GM13977 (cell line): Measurements from ENCODE around the gene CHAD.

Source experiments
- DNase-seq: peaks from one replicate; pipeline ENCODE4 v3.0.0; 2012; ENCODE audit warnings: low spot score
- CTCF ChIP-seq: IDR thresholded peaks from 2 replicates; pipeline ENCODE4 v1.5.1; 2012; ENCODE audit warnings: mild to moderate bottlenecking, control low read depth; ENCODE audit not compliant: insufficient read depth; ENCODE audit errors: extremely low read depth, missing control alignments
- in situ Hi-C: fragments of 300-500 bp; cut with MboI; formaldehyde crosslinking; loops from one replicate; pipeline ENCODE4 v1.12.0; 2022; ENCODE audit warnings: low sequenced_read_pairs, low pct_unique_long_range_greater_than_20kb, mixed read lengths, inconsistent platforms; ENCODE audit not compliant: unreplicated experiment

CHAD gene

GRCh38 chr17:50469208-50469605 is 527 bp upstream of the CHAD start:
- no peak for DNase-seq
- in situ Hi-C loops = loop anchor here (10.0 kb wide), 1 partner anchor 64 kb away; no protein-coding TSS in a partner anchor

GRCh38 chr17:50467855-50468303 is 801 bp downstream of the CHAD start:
- in situ Hi-C loops = loop anchor here (10.0 kb wide), 1 partner anchor 63 kb away; no protein-coding TSS in a partner anchor
- no peak for DNase-seq
- TF ChIP-seq CTCF = no peak

More at GRCh38 chr17:50469208-50469605, 527 bp upstream of the CHAD start:
- no peak for TF ChIP-seq CTCF

GRCh38 chr17:50467114-50467854 is 1.4 kb downstream of the CHAD start:
- no peak for TF ChIP-seq CTCF
- DNase-seq = no peak
- in situ Hi-C loops = loop anchor here (10.0 kb wide), 1 partner anchor 62 kb away; no protein-coding TSS in a partner anchor

GRCh38 chr17:50466371-50467113 is 2.1 kb downstream of the CHAD start:
- in situ Hi-C loops = loop anchor here (10.0 kb wide), 1 partner anchor 62 kb away; no protein-coding TSS in a partner anchor
- no peak for TF ChIP-seq CTCF
- DNase-seq = no peak

- in situ Hi-C loops = loop anchor here (10.0 kb wide), 1 partner anchor 61 kb away; no protein-coding TSS in a partner anchor
- TF ChIP-seq CTCF = no peak
- DNase-seq = no peak
Observed at GRCh38 chr17:50465635-50466034, 3.0 kb downstream of the CHAD start.

DNA sequence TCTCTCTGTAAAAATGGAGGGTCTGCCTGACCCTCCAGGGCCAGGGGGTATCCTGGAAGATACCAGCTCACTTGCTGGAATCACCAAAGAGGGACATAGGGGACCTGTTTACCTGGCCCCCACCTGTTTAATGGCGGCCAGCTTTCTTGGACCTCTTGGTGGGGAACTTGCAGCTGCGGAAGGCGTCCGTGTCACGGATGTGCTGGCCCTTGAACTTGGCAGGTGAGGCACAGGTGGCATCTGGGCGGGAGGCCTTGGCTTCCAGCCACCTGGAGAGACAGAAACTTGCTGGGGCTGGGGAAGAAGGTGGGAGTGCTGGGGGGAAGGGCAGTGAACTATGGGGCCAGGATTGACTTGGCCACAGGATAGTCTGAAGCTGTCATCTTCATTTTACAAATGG is 3.5 kb downstream of the CHAD start:
- no peak for DNase-seq
- TF ChIP-seq CTCF = no peak
- in situ Hi-C loops = loop anchor here (10.0 kb wide), 1 partner anchor 60 kb away; no protein-coding TSS in a partner anchor
